ENCODE measurements around the gene AADACL2. TPM values are rescaled to one million over a fixed set of nuclear protein-coding genes. Genes with fewer than 3 reads are reported as not detected.

AADACL2 gene, protein sequence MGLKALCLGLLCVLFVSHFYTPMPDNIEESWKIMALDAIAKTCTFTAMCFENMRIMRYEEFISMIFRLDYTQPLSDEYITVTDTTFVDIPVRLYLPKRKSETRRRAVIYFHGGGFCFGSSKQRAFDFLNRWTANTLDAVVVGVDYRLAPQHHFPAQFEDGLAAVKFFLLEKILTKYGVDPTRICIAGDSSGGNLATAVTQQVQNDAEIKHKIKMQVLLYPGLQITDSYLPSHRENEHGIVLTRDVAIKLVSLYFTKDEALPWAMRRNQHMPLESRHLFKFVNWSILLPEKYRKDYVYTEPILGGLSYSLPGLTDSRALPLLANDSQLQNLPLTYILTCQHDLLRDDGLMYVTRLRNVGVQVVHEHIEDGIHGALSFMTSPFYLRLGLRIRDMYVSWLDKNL
- not detected in 2 replicates for total RNA-seq (2014; rRNA removed; shearing (Covaris generic))
- polyA plus RNA-seq (2015; cell fraction: cytosol; rRNA removed): not detected in 2 replicates
- not detected in 2 replicates for polyA plus RNA-seq (2015; cell fraction: nucleus; rRNA removed)

DNA sequence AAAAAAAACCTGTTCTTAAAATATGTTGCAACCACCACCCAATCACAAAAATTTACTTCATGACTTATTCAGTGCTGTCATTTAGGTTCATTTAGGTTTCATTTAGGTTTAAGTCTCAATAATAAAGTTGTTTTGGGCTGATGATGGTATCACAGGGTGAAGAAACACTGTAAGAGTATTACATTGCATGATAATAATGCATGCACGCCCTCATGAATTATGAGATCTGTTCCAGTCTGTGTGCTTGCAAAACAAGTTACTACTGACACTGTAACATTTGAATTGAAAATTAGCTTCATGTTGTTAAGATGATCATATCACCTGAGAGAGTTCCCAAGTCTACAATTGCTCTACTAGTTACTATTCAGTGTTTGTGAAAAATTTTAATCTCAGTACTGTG is at the start of gene AADACL2:
Gene AADACL2 (plus strand): TSS at position 315 of the 400 bp plus-strand sequence. CDS start 109 bp downstream, outside the sequence.
- DNase-seq (ENCODE audit: low read depth): no peak

DNA sequence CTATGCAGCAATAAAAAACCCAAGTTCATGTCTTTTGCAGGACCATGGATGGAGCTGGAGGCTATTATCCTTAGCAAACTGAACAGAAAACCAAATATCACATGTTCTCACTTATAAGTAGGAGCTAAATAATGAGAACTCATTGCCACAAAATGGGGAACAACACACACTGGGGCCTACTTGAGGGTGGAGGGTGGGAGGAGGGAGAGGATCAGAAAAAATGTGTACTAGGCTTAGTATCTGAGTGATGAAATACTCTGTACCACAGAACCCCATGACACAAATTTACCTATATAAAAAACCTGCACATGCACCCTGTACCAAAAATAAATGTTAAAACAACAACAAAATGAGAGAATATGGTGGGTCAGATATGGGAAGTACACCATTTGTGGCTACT is 49.6 kb upstream of the AADACL2 start:
- no peak for DNase-seq (ENCODE audit: low read depth)

DNA sequence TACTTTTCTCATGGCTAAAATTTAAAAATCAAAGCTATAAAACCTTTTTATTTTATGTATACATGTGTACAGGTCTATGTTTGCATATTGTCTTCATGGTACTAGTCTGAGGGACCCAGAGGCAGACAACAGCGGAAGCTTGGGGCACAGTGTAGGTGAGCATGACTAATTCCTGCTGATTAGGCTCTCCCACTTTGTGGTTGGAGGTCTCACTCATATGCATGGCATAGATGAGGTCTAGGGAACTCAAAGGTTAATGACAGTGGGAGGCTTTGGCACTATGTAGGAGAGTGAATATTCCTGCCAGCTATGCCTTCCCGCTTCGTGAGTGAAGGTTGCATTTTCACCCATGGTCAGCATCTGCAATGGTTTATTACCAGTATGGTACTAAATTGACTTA is 47.5 kb upstream of the AADACL2 start:
- peak; percentile 63 for DNase-seq (ENCODE audit: low read depth)

DNA sequence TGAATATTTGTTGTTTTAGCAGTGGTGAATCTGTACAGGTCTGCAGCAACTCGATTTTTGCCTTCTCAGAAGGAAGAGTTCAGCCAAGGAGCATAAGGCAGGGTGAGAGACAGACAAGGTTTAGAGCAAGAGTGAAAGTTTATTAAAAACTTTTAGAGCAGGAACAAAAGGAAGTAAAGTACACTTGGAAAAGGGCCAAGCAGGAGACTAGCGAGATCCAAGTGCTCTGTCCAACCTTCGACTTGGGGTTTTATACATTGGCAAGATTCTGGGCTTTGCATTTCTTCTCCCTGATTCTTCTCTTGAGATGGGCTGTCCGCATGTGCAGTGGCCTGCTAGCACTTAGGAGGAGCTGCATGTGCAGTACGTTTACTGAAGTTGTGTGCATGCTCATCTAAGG is 46.7 kb upstream of the AADACL2 start:
- DNase-seq (ENCODE audit: low read depth): no peak

DNA sequence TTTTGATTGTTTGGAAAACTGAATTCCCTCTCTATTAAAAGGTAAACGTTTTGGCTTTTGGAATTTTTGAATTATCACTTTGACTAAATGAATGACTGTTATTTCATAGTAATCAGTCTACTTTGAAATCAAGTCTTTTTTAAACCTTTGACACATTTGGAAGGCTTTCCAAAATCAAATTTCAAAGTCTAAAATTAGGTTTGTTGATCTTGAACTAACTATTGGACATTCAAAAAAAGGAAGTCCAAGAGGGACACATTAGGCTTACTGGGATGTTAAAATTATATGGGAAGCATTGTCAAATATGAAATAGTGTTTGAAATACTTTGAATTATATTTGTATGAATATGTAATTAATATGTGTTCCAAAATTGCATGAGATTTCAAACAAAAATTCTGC is 45.2 kb upstream of the AADACL2 start:
- DNase-seq (ENCODE audit: low read depth): no peak

DNA sequence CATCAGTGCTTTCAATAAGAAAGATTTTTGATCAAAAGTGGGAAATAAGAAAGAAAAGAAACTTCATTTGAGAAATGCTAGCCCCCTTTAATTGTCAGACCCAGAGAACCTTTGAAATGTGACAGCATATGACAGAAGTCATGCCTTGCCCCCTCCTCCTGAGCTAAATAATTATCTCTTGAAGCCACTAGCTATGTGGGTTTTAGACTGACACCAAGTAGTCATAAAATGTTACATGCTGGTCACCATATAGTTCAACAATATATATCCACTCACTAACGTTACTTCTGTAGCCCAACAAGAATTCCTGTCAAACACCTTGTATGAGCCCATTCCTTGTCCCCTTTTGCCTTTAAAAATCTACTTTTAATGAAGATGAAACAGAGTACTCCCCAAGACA is 43.1 kb upstream of the AADACL2 start:
- no peak for DNase-seq (ENCODE audit: low read depth)

DNA sequence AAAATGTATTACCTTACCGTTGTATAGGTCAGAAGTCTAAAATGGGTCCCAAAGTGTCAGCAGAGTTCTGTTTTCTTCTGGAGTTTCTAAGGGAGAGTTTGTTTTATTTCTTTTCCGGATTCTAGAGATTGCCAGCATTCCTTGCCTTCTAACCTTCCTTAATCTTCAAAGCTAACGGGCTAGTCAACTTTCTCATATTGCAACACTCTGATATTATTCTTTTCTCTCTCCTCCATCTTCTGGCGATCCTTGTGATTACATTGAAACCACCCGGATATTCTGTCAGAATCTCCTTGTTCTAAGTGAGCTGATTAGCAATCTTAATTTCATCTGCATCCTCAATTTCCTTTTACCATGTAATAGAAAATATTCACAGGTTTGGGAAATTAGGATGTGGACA is 36.2 kb upstream of the AADACL2 start:
- no peak for DNase-seq (ENCODE audit: low read depth)

DNA sequence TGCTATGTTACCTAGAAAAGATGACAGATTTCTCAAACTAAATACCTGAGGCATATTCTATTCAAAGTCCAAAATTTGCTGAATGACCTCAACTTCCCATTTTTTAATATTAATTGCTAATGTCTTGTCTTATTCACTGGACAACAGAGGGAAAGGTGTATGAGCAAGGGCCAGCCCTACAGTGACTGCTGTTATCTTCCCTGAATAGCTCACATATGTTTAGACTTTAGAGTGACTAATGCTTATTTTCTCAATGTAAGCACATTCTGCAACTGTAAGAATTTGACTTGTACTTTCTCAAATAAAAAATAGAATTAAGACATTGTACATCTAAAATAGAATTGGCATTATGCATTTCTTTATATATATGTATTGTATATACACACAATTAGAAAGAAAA is 26.5 kb upstream of the AADACL2 start:
- DNase-seq (ENCODE audit: low read depth): no peak

DNA sequence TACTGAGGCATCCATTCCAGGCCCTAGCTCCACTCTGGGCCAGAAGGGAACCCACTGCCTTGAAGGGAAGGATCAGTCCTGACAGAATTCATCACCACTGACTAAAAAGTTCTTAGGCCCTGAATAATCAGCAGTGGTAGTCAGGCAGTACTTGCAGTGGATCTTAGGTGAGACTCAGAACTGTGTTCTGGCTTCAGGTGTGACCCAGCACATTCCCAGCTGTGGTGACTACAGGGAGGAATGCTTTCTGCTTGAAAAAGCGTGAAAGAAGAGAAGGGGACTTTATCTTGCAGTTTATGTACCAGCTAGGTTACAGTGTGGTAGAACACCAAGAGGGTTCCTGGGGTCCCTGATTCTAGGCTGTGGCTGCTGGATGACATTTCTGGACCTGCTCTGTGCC is 24.9 kb upstream of the AADACL2 start:
- no peak for DNase-seq (ENCODE audit: low read depth)

DNA sequence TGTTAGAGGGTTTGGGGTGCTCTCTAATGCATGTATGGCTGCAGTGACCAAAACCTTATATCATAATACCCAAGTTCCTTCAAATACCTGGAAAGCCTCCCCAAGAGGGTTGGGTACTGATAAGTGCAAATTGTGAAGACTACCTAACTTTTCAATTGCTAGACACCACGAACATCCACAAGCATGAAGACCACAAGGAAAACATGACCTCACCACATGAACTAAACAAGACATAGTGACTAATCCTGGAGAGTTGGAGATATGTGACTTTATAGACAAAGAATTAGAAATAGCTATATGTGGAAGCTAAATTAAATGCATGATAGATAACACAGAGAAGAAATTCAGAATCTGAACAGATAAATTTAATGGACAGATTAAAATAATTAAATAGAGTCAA is 23.9 kb upstream of the AADACL2 start:
- DNase-seq (ENCODE audit: low read depth): peak; percentile 34

DNA sequence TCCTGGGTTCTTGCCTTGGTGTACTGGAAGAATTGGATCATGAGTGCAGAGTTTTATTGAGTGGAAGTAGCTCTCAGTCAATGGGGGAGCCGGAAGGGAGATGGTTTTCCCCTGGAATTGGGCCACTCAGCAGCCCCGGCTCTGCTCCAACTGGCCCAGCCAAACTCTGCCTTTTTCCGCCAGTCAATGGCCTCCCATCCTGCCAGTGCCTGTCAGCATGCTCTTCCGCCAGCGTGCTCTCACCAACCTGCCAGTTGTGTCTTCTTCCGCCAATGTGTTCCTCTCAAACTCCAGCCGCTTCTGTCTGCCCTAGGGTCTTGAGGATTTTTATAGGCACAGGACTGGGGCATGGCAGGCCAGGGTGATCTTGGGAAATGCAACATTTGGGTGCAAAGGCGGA is 12.4 kb upstream of the AADACL2 start:
- no peak for DNase-seq (ENCODE audit: low read depth)

DNA sequence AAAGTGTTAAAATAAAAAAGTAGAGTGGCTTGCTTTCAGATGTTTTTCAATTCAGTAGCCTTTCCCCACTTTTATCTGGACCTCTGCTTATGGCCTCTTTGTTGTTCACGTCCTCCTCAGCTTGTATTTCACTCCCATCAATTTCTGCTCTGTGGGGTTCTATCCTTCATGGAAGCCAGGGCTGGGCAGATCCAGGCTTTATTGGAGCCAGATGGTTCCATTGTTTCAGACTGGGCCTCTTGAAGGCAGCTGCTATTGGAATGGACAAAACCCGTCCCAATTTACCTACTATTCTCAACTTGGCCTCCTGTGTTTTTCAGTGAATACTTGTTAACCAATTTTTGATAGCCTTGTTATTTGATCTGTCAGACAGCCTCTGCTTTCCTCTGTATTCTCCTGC is 10.9 kb upstream of the AADACL2 start:
- no peak for DNase-seq (ENCODE audit: low read depth)

DNA sequence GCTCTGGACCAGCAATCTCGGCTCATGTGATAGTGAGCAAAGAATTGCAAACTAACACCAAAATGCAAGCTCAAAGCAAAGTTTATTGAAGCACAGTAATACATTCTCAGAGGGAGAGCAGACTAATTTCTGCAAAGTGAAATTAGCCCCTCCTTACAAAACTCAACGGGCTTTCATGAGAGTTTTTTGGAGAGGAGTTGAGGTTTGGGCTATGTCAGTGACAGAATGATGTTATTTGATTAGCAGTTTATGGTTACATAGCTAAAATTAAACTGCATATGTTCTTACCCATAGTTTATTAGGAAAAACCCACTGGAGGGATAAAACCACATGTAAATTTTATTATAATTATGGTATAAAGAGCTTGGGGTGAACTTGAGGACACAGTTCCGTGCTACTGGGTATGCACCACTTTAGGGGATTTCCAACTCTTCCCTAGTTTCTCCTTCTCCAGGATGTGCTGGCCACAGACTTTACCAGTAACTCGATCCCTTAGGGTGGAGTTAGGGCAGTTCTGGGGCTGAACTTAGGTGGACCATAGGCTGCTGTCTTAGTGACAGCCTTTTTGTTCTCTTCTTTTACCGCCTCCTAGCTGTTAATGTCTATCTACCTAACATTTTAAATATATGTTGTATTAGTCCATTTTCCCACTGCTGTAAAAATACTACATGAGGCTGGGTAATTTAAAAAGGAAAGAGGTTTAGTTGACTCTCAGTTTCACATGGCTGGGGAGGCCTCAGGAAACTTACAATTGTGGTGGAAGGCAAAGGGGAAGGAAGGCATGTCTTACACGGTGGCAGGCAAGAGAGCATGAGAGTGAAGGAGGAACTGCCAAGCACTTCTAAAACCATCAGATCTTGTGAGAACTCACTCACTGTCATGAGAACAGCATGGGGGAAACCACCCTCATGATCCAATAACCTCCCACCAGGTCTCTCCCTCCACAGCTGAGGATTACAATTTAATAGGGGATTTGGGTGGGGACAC is 8.9 kb upstream of the AADACL2 start:
- peak; percentile 41 for DNase-seq (ENCODE audit: low read depth)

DNA sequence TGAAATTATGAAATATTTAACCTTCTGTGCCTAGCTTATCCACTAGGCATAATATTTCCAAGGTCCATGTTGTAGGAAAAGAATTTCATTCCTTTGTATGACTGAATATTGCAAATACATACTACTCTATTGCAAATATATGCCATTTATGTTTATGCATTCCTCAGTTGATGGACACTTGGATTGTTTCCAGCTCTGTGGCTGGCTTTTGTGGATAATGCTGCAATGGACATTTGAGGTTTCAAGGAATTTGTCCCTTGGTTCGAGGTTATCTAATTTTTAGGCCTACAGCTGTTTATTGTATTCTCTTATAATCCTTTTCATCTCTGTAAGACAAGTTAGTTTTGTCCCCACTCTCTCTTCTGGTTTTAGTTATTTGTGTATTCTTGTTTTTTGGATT is 7.7 kb upstream of the AADACL2 start:
- DNase-seq (ENCODE audit: low read depth): no peak

DNA sequence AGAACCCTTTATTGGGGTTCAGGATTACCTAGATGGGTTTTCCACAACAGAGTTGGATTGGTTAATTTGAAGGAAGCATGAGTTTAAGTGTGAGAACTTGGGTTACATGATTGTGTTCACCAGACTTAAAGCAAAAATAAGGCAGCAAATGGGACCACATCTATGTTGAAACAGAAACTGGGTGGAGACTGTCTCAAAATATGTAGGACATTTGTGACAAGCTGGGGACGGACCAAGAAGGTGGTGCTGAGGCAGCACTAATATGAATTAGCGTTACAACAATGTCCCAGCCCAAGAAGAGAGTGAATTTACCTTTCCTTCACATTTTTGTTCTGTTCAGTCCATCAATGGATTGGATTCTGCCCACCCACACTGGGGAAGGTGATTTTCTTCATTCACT is 866 bp upstream of the AADACL2 start:
- no peak for DNase-seq (ENCODE audit: low read depth)

DNA sequence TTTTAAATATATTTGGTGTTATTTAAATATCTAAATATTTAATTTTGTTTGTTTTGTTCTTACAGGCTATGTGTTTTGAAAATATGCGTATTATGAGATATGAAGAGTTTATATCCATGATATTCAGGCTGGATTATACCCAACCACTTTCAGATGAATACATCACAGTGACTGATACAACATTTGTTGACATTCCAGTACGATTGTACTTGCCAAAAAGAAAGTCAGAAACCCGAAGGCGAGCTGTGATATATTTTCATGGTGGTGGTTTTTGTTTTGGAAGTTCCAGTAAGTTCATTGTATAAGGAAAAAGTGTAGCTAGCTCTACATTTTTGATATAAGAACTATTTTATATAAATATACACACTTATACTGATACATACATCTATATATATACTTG is 6.9 kb downstream of the AADACL2 start:
- DNase-seq (ENCODE audit: low read depth): no peak

DNA sequence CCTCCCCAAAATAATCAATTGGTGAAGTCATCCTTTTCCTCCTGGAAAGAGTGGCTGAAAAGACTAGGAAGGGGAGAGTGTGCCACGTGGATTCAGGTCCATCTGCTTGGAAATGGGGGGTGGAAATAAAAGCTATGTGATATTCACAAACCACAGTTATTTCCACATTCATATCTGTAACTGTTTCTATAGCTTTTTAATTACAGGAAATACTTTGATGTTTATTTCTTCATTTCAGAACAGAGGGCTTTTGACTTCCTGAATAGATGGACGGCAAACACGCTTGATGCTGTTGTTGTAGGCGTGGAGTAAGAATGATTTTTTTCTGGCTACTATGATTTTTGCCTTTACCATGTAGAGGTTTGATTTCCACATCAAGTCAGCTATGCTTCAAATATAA is 10.1 kb downstream of the AADACL2 start:
- no peak for DNase-seq (ENCODE audit: low read depth)

DNA sequence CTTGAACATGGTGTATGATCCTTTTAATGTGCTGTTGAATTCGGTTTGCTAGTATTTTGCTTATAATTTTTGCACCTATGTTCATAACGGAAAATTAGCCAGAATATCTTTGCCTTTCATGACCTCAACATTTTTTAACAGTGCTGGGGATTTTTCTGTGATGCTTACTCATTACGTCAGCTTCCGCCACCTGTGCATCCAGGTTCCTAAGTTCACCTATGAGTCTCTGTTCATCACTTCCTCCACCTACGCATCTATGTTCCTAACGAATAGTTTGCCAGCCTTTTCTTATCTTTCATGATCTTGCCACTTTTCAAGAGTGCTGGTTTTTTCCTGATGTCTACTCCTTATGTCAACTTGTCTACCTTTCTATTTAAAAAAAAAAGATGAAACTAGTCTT is 16.5 kb downstream of the AADACL2 start:
- no peak for DNase-seq (ENCODE audit: low read depth)

DNA sequence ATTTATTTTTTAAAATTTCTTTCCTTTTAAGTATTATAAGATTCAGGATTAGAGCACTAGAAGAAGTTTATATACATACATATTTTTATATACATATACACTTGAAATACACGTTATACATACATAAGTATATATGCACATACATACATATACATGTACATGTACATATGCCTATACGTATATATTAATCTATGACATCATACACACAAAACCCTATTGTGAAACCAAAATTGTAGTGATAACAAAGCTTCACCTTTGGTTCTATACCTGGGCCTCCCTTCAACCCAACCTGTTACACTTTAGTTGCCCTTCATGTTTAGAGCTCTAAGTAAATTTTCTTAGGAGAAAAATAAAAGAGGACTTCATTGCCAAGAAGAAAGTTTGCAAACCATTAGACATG is 17.0 kb downstream of the AADACL2 start:
- no peak for DNase-seq (ENCODE audit: low read depth)

DNA sequence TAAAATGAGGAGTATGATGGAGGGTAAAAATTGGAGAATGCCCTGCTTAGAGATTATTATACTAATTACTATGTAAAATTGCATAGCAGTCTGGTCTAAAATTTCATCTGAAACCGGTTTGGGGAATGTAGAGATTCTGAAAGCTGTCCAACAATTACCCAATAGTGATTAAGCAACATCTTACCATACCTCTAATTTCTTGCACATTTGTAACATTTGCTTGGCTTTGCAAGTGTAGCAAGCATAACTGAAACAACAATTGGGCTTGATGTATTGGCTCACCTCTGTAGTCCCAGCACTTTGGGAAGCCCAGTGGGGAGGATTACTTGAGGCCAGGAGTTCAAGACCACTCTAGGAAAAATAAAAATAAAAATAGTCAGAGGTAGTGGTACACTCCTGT is 17.4 kb downstream of the AADACL2 start:
- DNase-seq (ENCODE audit: low read depth): no peak

DNA sequence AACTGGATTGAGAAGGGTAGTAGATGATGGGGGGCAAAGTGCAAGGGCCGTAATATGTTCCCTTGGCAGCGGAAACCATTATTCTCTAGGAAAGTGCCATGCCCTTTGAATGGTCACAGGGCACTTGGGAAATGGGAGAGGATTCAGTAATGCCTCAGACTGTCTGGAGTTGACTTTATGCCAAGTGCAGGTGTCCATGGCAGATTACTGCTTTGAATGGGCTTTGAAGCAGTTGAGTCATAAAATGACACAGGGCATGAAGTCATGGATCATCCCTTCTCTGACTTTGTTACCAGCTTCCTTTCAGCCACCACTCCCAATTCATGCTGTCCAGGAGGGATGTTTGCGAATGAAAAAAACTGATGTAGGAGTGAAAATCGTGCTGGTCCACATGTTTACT is 20.1 kb downstream of the AADACL2 start:
- DNase-seq (ENCODE audit: low read depth): peak; percentile 72

DNA sequence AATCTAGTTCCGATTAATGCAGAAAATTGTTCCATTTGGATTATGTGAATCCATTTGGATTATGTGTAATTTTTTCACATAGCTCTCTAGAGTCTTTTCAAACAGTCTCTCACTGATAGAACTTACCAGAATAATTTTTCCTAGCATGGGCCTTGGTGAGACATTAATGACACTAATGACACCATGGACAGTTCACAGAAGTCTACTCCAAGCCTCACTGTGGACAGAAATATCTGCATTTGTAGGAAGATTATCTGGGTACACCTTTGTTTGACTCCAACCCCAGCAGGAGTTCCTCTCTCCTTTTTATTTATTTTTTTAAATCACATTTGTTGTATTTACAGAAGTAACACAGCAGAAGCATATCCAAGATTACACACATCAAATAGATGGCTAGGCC is 27.9 kb downstream of the AADACL2 start:
- DNase-seq (ENCODE audit: low read depth): no peak

Data from HT1080 (cell line).